ENCODE results near the gene EEF2K.
A peak's percentile ranks its signal among the peaks of the same experiment; 100 is the strongest.

Gene EEF2K

DNA sequence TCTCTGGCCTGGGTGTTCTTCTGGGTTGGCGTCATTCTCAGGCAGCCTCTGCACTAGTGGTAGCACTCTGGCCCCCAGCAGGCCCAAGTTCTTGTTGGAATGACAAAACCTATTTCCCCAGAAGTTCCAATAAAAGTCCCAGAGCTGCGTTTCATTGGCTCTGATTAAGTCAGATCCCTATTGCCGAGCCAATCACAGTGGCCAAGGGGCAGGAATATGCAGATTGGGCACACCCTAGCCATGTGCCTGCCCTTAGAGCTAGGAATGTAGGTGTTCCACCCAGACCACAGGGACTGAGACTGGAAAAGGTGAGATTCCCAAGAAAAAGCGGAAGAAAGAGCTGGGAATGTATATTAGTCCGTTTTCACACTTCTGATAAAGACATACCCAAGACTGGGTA is 46.2 kb downstream of the EEF2K start:
- no peak for DNase-seq (ENCODE audit: low spot score)

DNA sequence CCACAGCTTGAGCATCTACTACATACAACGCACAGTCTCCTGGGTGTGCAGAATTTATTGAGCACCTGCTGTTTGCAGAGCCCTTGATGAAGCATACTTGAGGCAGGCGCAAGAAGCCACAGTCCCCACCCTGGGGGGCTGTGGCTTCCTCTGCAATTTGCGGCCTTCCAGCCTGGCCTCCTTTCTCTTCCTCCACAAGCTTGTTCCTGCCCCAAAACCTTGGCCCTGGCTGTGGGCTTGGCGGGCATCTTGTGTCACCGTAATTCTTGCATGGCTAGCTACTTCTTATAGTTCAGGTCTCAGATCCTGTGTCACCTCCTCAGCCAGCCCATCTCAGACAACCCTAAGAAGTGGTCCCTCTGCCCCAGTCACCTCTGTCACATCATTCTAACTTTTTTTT is 47.2 kb downstream of the EEF2K start:
- no peak for DNase-seq (ENCODE audit: low spot score)

DNA sequence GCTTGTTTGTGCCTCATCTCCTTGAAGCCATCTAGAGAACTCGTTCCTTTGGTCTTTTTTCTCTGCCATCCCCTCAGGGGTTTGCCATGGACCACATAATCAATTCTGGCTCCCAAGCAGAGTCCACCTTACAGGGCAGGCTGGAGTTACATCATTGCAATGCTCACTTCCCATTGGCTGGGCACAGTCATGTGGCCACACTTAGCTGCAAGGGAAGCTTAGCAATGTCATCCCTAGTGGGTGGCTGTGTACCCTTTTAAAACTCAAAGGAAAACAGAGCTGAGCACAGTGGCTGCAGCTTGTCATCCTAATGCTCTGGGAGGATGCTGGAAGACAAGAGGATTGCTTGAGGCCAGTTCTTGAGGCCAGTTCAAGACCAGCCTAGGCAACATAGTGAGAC is 49.3 kb downstream of the EEF2K start:
- no peak for DNase-seq (ENCODE audit: low spot score)

DNA sequence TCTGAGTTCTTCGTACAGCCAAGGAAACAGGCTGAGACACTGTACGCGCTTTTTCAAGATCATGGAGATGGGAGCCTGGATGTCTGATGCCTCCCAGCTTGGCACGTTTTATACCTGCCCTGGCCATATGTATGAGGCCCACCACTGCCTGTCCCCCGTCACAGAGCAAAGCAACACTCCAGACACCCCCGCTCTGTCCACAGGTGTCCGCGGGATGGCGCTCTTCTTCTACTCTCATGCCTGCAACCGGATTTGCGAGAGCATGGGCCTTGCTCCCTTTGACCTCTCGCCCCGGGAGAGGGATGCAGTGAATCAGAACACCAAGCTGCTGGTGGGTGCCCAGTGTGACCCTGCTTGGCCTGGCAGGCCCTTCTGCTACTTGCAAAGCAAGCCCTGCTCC is 51.4 kb downstream of the EEF2K start:
- no peak for DNase-seq (ENCODE audit: low spot score)

DNA sequence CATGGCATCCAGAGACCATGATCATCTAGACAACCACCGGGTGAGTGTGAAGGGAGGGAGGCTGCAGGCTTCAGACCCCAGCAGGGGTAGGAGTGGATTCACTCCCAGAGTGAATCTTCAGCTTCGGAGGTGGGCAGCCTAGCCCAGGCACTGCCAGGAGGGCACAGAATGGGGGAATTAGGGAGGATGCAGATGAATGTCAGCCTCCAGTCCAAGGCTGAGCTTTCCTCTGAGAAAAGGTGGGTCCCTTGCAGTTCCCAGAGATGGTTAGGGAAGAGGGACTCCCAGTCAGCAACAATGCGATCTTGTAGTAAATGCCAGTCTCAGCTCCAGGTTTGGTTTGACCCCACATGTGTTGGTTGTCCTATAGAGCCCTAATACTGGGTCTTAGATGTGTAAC is 54.4 kb downstream of the EEF2K start:
- DNase-seq (ENCODE audit: low spot score), result no peak

DNA sequence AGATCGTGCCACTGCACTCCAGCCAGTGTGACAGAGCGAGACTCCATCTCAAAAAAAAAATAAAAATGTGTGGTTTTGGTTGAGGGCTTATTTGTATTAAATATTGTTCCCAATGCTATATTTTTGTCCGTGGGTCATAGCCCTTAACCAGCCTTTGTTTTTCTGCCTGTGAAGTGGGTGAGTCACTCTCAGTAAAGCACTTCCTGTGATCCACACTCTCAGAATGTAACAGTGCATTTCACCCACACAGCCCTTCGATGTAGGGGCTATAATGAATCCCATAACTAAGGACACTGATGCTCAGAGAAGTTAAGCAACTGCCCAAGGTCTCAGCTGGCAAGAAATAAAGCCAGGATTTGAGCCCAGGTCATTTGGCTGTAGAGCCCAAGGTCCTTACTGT is 56.4 kb downstream of the EEF2K start:
- DNase-seq (ENCODE audit: low spot score), result no peak

DNA sequence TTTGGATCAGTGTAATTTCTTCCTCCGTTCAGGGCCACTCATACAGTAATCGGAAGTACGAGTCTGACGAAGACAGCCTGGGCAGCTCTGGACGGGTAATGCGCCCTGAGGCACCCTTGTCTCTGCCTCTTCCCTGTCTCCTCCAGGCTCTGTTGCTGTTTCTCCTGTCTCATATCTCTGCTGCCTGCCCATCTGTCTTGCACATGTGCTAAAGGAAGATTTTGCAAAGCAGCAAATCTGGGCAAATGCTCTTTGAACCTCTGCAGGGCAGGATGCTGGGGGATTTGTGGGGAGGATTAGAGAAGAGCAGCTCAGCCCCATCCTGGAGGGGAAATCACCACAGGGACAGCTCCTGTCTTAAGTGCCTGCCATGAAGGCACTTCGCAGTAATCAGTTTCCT is 58.7 kb downstream of the EEF2K start:
- DNase-seq (ENCODE audit: low spot score), result peak; percentile 43

DNA sequence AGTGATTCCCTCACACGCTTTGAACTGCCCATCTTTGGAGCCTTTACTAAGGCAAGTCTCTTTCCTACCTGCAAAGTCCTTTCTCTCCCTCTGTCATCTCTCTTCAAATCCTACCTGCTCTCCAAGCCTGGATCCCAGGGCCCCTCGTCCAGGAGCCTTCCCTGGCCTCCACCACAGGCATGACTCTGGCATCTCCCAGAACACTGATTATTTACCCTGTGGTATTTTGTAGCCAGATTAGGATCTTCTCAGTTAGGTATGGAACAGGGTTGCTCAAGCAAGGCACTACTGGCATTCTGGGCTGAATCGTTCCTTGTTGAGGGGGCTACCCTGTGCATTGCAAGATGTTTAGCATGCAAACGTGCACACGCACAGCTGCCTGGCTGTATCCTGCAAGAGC is 59.3 kb downstream of the EEF2K start:
- no peak for DNase-seq (ENCODE audit: low spot score)

DNA sequence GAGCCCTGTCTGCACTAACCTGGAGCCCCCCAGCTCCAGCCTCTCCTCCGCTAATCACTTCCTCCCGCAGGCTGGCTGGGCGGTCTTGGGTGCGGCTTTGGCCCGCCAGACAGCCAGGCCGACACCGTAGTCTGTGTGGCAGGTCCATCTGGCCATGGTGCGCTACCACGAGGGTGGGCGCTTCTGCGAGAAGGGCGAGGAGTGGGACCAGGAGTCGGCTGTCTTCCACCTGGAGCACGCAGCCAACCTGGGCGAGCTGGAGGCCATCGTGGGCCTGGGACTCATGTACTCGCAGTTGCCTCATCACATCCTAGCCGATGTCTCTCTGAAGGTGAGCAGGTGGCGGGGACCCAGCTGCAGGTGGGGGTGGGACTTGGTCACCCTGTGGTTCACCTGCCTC is 60.5 kb downstream of the EEF2K start:
- DNase-seq (ENCODE audit: low spot score), result no peak

DNA sequence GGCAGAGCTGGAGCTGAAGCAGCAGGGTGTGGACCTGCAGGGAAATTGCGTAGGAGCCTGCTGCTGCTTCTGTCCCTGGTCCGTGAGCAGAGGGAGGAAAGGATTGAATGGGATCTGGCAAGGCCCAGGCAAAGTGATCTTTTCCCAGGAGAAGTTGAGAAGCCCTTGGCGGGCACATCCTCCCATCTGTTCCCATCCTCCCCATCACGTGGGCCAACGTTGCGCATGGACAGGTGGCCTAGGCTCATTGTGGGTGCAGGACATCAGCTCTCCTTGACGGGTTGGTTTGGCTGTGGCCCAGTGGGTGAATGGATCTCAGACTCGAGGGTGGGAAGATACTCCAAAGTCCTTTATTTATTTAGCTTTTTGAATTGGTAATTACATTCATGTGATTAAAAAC is 61.7 kb downstream of the EEF2K start:
- no peak for DNase-seq (ENCODE audit: low spot score)

DNA sequence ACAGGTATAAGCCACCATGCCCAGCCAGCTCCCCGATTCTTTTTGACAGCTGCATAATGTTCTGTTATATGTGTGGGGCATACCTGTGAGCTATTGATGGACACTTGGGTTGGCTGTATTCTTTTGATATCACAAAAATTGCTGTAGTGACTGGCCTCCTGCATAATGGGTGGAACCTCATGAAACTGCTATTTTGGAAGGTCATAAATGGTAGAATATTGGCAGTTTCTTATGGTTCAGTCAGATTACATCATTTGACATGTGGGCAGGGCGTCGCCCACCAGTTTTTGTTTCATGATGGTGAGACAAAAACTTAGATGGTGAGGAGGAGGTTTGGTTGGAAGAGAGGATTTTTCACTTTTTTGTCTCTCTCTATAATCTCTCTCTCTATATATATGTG is 64.4 kb downstream of the EEF2K start:
- no peak for DNase-seq (ENCODE audit: low spot score)

DNA sequence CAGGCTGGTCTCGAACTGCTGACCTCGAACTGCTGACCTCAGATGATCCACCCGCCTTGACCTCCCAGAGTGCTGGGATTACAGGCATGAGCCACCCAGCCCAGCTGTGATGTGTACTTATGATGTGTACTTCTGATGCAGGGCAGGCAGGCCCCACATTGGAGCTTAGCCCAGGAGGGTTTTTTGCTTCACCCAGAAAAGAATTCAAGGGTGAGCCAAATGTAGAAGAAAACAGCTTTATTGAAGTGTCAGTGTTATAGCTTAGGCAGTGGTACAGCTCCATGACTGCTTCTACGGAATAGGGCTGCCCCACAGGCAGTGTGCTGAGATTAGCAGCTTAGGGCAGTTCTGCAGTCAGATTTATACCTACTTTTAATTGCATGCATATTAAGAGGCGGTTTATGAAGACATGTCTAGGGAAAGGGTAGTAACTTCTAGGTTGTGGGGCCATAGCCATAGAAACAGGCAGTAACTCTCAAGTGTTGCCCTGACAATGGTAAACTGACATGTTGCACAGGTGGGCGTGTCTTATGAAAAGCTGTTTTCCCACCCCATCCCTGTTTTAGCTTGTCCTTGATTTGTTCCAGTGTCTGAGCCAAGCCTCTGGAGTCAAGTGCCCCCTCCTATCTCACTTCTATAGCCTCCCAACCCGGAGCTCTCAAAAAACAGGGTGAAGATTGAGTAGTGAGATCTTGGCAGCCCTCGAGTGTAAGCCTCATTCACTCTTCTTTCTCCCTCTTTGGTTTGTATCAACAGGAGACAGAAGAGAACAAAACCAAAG is 67.0 kb downstream of the EEF2K start:
- DNase-seq (ENCODE audit: low spot score), result no peak

DNA sequence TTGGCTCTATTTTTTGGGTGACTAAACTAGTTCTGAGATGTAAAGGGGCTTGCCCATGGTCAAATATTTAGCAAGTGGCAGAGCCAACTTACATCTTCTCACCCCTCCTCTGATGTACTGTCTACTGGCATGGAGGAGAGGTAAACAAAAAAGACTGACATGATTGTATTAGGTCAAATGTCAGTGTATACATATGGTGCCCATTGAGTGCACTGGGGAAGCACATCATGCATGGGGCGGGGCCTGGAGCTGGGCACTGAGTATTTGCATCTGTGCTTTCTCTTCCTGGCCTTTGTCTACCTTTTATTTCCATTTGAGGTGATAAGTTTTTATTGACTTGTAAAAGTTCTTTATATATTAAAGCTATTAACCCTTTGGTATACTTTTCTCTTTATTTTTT is 68.8 kb downstream of the EEF2K start:
- DNase-seq (ENCODE audit: low spot score), result no peak

DNA sequence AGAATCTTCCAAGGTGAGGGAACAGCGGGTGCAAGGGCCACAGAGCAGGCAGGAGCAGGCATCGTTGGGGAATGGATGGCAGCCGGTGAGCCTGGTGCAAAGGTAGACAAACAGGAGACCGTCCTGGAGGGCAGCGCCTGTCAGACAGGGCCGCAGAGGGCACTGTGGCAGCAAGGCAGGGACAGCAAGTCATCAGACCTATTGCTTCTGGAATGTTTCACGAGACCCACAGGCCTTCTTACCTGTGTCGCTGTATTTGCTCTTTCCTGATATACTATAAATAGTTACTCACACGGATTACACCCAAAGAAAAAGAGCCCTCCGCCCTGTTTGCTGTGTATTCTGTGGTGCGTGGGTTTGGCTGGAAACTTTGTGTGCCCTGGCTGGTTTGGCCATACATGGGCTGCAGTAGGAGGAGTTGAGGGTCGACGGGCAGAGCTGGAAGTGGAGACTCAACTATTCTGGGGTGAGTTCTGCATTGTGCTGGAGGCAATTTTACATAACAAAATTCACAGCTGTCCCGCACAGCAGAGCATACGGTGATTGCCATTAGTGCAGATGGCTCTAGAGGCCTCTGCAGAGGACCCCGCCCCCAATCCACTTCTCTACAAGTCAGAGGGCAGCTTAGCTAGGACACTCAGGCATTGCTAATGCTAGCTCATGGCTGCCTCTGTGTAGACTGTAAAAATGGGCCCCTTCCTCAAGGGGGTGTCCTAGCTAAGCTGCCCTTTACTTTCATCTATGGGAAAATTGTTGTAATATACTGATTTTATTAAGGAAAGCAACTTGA is 72.6 kb downstream of the EEF2K start:
- DNase-seq (ENCODE audit: low spot score), result no peak

DNA sequence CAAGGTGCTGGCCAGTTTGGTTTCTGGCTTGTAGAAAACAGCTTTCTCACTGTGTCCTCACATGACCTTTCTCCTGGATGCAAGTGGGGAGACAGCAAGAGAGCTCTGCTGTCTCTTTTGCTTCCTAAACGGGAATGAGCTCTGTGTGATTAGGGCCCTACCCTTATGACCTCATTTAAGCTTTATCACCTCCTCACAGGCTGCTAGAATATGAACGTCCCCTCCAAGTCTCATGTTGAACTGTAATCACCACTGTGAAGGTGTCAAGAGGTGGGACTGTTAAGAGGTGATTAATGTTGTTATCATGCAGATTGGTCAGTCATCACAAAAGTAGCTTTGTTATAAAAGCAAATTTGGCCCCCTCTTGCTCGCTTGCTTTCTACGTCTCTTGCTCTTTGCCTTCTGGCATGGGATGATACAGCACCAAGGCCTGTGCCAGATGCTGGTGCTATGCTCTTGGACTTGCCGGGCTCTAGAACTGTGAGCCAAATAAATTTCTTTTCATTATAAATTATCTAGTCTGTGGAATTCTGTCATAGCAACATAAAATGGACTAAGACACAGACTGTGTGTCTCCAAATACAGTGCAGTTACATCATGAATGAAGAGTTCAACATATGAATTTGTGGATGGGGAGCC is 76.3 kb downstream of the EEF2K start:
- no peak for DNase-seq (ENCODE audit: low spot score)

DNA sequence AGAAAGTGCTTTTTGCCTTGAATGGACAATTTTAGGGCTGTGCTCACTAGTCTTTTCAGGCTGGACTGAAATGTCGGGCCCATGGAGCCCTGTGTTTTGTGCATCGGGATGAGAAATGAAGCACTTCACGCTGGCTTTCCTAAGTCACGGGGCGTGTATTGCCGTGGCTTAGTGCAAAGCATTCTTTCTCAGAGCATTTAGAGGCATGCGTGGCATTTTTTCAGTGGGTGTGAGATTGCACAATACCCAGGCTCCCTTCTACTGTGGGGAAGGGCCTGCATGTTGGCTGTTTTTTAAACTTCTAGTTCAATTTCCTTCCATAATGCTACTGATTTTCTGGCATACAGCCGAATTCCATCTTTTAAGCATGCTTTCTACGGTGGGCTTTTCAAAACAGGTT is 78.6 kb downstream of the EEF2K start:
- peak; percentile 44 for DNase-seq (ENCODE audit: low spot score)

DNA sequence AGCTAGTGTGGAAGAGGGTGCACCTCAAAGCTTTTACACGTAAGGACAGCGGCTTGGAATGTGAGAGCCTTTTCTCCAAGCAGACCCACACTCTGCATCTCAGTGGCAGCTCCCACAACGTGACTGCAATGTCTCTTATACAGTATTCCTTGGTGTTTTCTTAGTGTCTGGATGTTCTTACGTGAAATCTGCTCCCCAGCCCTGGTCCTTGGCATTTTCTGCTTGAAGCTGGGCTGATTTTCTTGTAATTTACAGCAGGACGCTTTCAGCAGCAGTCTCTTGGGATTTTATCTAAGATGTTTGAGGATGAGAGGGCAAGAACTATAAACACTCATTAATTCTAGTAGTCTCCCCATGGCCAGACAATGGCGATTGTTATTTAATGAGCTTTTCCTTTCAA is 79.0 kb downstream of the EEF2K start:
- no peak for DNase-seq (ENCODE audit: low spot score)

DNA sequence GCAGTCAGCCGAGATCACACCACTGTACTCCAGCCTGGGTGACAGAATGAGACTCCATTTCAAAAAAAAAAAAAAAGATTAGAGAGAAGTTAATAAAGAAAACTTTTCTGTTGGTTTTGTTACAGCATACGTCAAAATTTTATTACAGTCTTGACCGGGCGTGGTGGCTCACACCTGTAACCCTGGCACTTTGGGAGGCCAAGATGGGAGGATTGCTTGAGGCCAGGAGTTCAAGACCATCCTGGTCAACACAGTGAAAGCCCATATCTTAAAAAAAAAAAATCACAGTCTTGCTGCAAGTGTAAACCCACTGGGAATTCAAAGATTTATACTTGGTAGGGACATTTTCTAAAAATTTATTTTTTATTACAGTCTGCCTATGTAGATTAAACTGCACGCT is 84.9 kb downstream of the EEF2K start:
- no peak for DNase-seq (ENCODE audit: low spot score)

DNA sequence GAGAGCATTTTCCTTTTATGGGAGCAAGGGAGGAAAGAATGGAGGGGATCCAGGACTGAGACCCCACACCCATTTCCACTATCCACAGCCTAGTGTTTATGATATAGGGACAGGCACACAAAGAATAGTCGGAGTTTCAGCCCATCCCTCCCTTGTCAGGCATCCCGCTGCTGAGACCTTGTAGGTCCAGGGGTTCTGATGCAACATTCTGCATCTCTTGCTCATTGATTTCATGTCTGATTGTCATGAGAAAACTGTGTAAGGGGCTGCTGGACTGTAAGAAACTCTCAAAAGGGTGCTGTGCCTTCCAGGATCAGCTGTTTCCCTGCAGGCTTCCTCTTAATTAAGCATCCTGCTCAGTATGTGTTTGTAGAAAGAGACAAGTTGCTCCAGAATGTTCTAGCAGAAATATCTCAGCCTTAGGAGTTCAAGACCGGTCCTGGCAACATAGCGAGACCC is 85.8 kb downstream of the EEF2K start:
- DNase-seq (ENCODE audit: low spot score), result no peak

DNA sequence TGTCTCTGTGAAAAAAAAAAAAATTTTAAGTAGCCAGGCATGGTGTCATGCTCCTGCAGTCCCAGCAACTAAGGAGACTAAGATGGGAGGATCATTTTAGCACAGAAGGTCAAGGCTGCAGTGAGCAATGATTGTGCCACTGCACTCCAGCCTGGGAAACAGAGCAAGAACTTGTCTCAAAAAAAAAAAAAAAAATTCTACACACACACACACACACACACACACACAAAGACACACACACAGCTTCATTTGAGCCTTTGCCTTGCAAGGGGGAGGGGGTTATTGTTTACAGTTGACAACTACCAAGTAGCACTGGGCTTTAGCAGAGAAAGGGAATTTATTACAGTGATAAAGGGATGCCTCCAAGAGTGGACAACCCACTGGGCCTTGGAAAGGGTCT is 86.2 kb downstream of the EEF2K start:
- DNase-seq (ENCODE audit: low spot score), result no peak

DNA sequence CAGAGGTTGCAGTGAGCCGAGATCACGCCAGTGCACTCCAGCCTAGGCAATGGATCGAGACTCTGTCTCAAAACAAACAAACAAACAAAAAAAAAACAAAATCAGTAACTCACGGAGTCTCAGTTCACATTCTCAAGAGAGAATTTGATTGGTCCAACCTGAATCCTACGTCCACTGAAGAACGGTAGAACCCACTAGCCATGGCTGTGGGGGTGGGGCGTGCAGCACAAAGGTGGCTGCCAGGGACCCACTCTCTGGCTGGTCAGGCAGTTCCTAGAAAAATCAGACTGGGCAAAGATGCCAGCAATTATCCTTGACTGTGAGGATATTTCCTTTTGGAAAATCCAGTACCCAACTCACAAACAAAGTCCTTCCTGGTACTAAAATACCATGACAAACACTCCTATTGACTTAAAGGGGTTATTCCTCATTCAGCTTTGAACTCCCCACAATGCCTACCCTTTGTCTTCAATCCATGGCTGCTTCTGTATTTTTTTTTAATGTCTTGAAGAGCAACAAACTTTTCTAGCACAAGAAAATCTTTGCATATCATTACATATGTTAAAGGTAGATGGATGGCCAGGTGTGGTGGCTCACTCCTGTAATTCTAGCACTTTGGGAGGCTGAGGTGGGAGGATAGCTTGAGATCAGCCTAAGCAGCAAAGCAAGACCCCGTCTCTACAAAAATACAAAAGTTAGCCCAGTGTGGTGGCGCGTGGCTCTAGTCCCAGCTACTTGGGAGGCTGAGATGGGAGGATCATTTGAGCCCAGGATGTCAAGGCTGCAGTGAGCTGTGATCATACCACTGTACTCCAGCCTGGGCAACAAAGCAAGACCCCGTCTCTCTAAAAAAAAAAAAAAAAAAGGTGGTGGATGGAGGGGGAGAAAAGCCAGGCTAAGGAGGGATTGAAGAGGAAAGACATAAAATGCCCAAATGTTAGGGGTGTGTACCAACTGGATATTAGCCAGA is 87.3 kb downstream of the EEF2K start:
- no peak for DNase-seq (ENCODE audit: low spot score)
